ENCODE measurements around the gene FAM168A. TPM values are rescaled to one million over a fixed set of nuclear protein-coding genes. Genes with fewer than 3 reads are reported as not detected.

Gene FAM168A
- total and polyA plus RNA-seq, 2 of the 8 experiments (the other 6 are each of a cell fraction or from before 2014, with no cell fraction given): 17.1 to 21.6 TPM

DNA sequence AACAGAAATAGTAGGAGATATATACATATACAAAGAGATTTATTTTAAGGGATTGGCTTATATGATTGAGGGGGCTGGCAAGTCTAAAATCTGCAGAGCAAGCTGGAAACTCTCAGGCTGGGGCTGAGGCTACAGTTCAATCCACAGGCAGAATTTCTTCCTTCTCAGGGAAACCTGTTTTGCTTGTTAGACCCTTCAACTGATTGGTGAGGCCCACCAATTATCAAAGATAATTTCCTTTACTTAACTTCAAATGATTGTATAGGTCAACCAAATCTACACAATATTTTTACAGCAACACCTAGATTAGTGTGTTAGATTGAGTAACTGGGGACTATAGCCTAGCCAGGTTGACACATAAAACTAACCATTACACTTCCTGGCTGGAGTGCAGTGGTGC lies 43.8 kb upstream of the FAM168A start (continued):
- TF ChIP-seq SIN3A (conservative IDR thresholded peaks at IDR 0.05 in 1 of 2, IDR thresholded peaks at IDR 0.05 in 1 of 2; ENCODE audit: low read depth in 1 of 2, low read length in 2 of 2) (no peak), CREB1 (IDR thresholded peaks at IDR 0.05) (no peak), EGR1 (IDR thresholded peaks at IDR 0.05; ENCODE audit: borderline replicate concordance, low read depth, low read length) (no peak), SRF (IDR thresholded peaks at IDR 0.05; ENCODE audit: low read depth, low read length) (no peak), ZNF274 (IDR thresholded peaks at IDR 0.05; ENCODE audit: borderline replicate concordance, extremely low read depth, low read length) (no peak)
- TF ChIP-seq, protein P1, sequence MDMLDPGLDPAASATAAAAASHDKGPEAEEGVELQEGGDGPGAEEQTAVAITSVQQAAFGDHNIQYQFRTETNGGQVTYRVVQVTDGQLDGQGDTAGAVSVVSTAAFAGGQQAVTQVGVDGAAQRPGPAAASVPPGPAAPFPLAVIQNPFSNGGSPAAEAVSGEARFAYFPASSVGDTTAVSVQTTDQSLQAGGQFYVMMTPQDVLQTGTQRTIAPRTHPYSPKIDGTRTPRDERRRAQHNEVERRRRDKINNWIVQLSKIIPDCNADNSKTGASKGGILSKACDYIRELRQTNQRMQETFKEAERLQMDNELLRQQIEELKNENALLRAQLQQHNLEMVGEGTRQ (IDR thresholded peaks at IDR 0.05; ENCODE audit: low read length): no peak

Measured in H1 (cell line).